Activated CD8-positive, alpha-beta memory T cell treated with anti-CD3 and anti-CD28 coated beads for 24 hours (primary cell): ENCODE data around the gene CDYL.

Source experiments
- DNase-seq: peaks from one replicate; pipeline ENCODE4 v3.0.0-alpha.2; 2020

CDYL gene

GRCh38 chr6:4776131-4776492, at the start of gene CDYL:
CDYL (plus strand) TSS chr6:4776404; CDS start chr6:4776784, 380 bp downstream.
- DNase-seq, result peak; percentile 94

GRCh38 chr6:4726645-4727044, 49.6 kb upstream of the CDYL start:
- DNase-seq, result no peak

- DNase-seq, result no peak
Observed at GRCh38 chr6:4727217-4727616, 49.0 kb upstream of the CDYL start.

GRCh38 chr6:4727671-4728435, 48.4 kb upstream of the CDYL start:
- DNase-seq, result no peak

GRCh38 chr6:4728436-4728769, 47.8 kb upstream of the CDYL start:
- no peak for DNase-seq

- no peak for DNase-seq
Observed at GRCh38 chr6:4728926-4729325, 47.3 kb upstream of the CDYL start.

GRCh38 chr6:4731996-4732395, 44.2 kb upstream of the CDYL start:
- no peak for DNase-seq

GRCh38 chr6:4732691-4733315, 43.4 kb upstream of the CDYL start:
- no peak for DNase-seq

GRCh38 chr6:4736371-4736873, 39.8 kb upstream of the CDYL start:
- DNase-seq, result no peak

GRCh38 chr6:4740032-4740431, 36.2 kb upstream of the CDYL start:
- no peak for DNase-seq

GRCh38 chr6:4743062-4743461, 33.1 kb upstream of the CDYL start:
- no peak for DNase-seq

GRCh38 chr6:4743926-4744325, 32.3 kb upstream of the CDYL start:
- no peak for DNase-seq

- no peak for DNase-seq
Observed at GRCh38 chr6:4747588-4747987, 28.6 kb upstream of the CDYL start.

GRCh38 chr6:4751823-4752464, 24.3 kb upstream of the CDYL start:
- no peak for DNase-seq

GRCh38 chr6:4756247-4756646, 20.0 kb upstream of the CDYL start:
- no peak for DNase-seq

GRCh38 chr6:4759997-4760396, 16.2 kb upstream of the CDYL start:
- DNase-seq, result no peak

GRCh38 chr6:4760773-4761172, 15.4 kb upstream of the CDYL start:
- no peak for DNase-seq

GRCh38 chr6:4762294-4762693, 13.9 kb upstream of the CDYL start:
- no peak for DNase-seq

GRCh38 chr6:4763921-4764320, 12.3 kb upstream of the CDYL start:
- DNase-seq, result no peak

- no peak for DNase-seq
Observed at GRCh38 chr6:4768815-4769214, 7.4 kb upstream of the CDYL start.

- no peak for DNase-seq
Observed at GRCh38 chr6:4772750-4773149, 3.5 kb upstream of the CDYL start.

GRCh38 chr6:4773181-4773580, 3.0 kb upstream of the CDYL start:
- DNase-seq, result no peak

- no peak for DNase-seq
Observed at GRCh38 chr6:4774296-4774695, 1.9 kb upstream of the CDYL start.
